IMR-90 (cell line): ENCODE measurements around the gene PCDHA4. TPM values are rescaled to one million over a fixed set of nuclear protein-coding genes. Genes with fewer than 3 reads are reported as not detected.

Experiments used
- polyA plus RNA-seq, 3 experiments: library from polyadenylated mRNA; depleted of rRNA; stranded (reverse); fragments of >200 nt; gene quantifications; 2 replicates each; pipeline ENCODE4 v1.2.3, GENCODE V29; 2012; ENCODE audit warnings: low replicate concordance in 1 of 3
- total RNA-seq: library from RNA; depleted of rRNA; stranded (reverse); fragments of >200 nt; gene quantifications from 2 replicates; pipeline ENCODE4 v1.2.3, GENCODE V29; 2012; rRNA removed

The PCDHA4 gene
- total and polyA plus RNA-seq, 2 of the 4 experiments (the other 2 are of a cell fraction), result under 0.01 to 0.02 TPM

Other genes starting within 250 kb of the PCDHA4 start
- gene SRA1, start 249.6 kb upstream of the PCDHA4 start, total RNA-seq, result 52.9 and 53.9 TPM in 2 replicates
- gene SRA1, start 249.6 kb upstream of the PCDHA4 start, polyA plus RNA-seq (2012; rRNA removed), result 54.8 TPM in 2 replicates
- 6.6 and 8.1 TPM in 2 replicates for gene APBB3, start 242.5 kb upstream of the PCDHA4 start, total RNA-seq
- 21.4 and 23.8 TPM in 2 replicates for gene APBB3, start 242.5 kb upstream of the PCDHA4 start, polyA plus RNA-seq (2012; rRNA removed)
- 17.2 and 19.2 TPM in 2 replicates for gene SLC35A4, start 242.2 kb upstream of the PCDHA4 start, total RNA-seq
- 66.4 and 69.7 TPM in 2 replicates for gene SLC35A4, start 242.2 kb upstream of the PCDHA4 start, polyA plus RNA-seq (2012; rRNA removed)
- 0.18 TPM in 1 of 2 replicates, not detected in the other for gene CD14, start 173.9 kb upstream of the PCDHA4 start, total RNA-seq
- 0.17 and 0.19 TPM in 2 replicates for gene CD14, start 173.9 kb upstream of the PCDHA4 start, polyA plus RNA-seq (2012; rRNA removed)
- gene TMCO6, start 167.6 kb upstream of the PCDHA4 start, total RNA-seq, result 4.2 and 6.6 TPM in 2 replicates
- 7.2 and 10.6 TPM in 2 replicates for gene TMCO6, start 167.6 kb upstream of the PCDHA4 start, polyA plus RNA-seq (2012; rRNA removed)
- gene NDUFA2, start 159.4 kb upstream of the PCDHA4 start, total RNA-seq, result 20.4 and 30.0 TPM in 2 replicates
- gene NDUFA2, start 159.4 kb upstream of the PCDHA4 start, polyA plus RNA-seq (2012; rRNA removed), result 104 and 131 TPM in 2 replicates
- 137 and 143 TPM in 2 replicates for gene IK, start 159.2 kb upstream of the PCDHA4 start, total RNA-seq
- 99.8 and 105 TPM in 2 replicates for gene IK, start 159.2 kb upstream of the PCDHA4 start, polyA plus RNA-seq (2012; rRNA removed)
- gene WDR55, start 142.2 kb upstream of the PCDHA4 start, total RNA-seq, result 19.2 and 20.4 TPM in 2 replicates
- 18.0 and 19.0 TPM in 2 replicates for gene WDR55, start 142.2 kb upstream of the PCDHA4 start, polyA plus RNA-seq (2012; rRNA removed)
- gene DND1, start 133.5 kb upstream of the PCDHA4 start, total RNA-seq, result under 0.01 TPM in 2 replicates
- gene DND1, start 133.5 kb upstream of the PCDHA4 start, polyA plus RNA-seq (2012; rRNA removed), result 0.63 and 0.67 TPM in 2 replicates
- gene HARS1, start 115.7 kb upstream of the PCDHA4 start, total RNA-seq, result 134 and 141 TPM in 2 replicates
- gene HARS1, start 115.7 kb upstream of the PCDHA4 start, polyA plus RNA-seq (2012; rRNA removed), result 89.3 and 97.6 TPM in 2 replicates
- 30.1 and 36.9 TPM in 2 replicates for gene HARS2, start 115.6 kb upstream of the PCDHA4 start, total RNA-seq
- gene HARS2, start 115.6 kb upstream of the PCDHA4 start, polyA plus RNA-seq (2012; rRNA removed), result 26.5 and 33.0 TPM in 2 replicates
- gene ZMAT2, start 106.6 kb upstream of the PCDHA4 start, total RNA-seq, result 16.3 and 44.7 TPM in 2 replicates
- 32.2 and 41.2 TPM in 2 replicates for gene ZMAT2, start 106.6 kb upstream of the PCDHA4 start, polyA plus RNA-seq (2012; rRNA removed)
- under 0.01 TPM in 1 of 2 replicates, not detected in the other for gene PCDHA1, start 20.9 kb upstream of the PCDHA4 start, total RNA-seq
- 0.05 and 0.07 TPM in 2 replicates for gene PCDHA1, start 20.9 kb upstream of the PCDHA4 start, polyA plus RNA-seq (2012; rRNA removed)
- not detected in 2 replicates for gene PCDHA2, start 12.2 kb upstream of the PCDHA4 start, total RNA-seq
- not detected in 2 replicates for gene PCDHA2, start 12.2 kb upstream of the PCDHA4 start, polyA plus RNA-seq (2012; rRNA removed)
- gene PCDHA3, start 6.0 kb upstream of the PCDHA4 start, total RNA-seq, result under 0.01 TPM in 2 replicates
- 0.03 and 0.06 TPM in 2 replicates for gene PCDHA3, start 6.0 kb upstream of the PCDHA4 start, polyA plus RNA-seq (2012; rRNA removed)
- not detected in 2 replicates for gene PCDHA5, start 14.5 kb downstream of the PCDHA4 start, total RNA-seq
- not detected in 2 replicates for gene PCDHA5, start 14.5 kb downstream of the PCDHA4 start, polyA plus RNA-seq (2012; rRNA removed)
- gene PCDHA6, start 20.9 kb downstream of the PCDHA4 start, total RNA-seq, result under 0.01 TPM in 1 of 2 replicates, not detected in the other
- 0.03 TPM in 1 of 2 replicates, not detected in the other for gene PCDHA6, start 20.9 kb downstream of the PCDHA4 start, polyA plus RNA-seq (2012; rRNA removed)
- under 0.01 and 0.18 TPM in 2 replicates for gene PCDHA7, start 27.2 kb downstream of the PCDHA4 start, total RNA-seq
- 0.10 and 0.16 TPM in 2 replicates for gene PCDHA7, start 27.2 kb downstream of the PCDHA4 start, polyA plus RNA-seq (2012; rRNA removed)
- gene PCDHA8, start 34.1 kb downstream of the PCDHA4 start, total RNA-seq, result under 0.01 TPM in 1 of 2 replicates, not detected in the other
- 0.02 TPM in 1 of 2 replicates, not detected in the other for gene PCDHA8, start 34.1 kb downstream of the PCDHA4 start, polyA plus RNA-seq (2012; rRNA removed)
- gene PCDHA9, start 41.3 kb downstream of the PCDHA4 start, total RNA-seq, result under 0.01 TPM in 2 replicates
- not detected in 2 replicates for gene PCDHA9, start 41.3 kb downstream of the PCDHA4 start, polyA plus RNA-seq (2012; rRNA removed)
- gene PCDHA10, start 48.8 kb downstream of the PCDHA4 start, total RNA-seq, result under 0.01 TPM in 2 replicates
- 0.02 TPM in 1 of 2 replicates, not detected in the other for gene PCDHA10, start 48.8 kb downstream of the PCDHA4 start, polyA plus RNA-seq (2012; rRNA removed)
- under 0.01 TPM in 1 of 2 replicates, not detected in the other for gene PCDHA11, start 61.9 kb downstream of the PCDHA4 start, total RNA-seq
- gene PCDHA11, start 61.9 kb downstream of the PCDHA4 start, polyA plus RNA-seq (2012; rRNA removed), result not detected in 2 replicates
- gene PCDHA12, start 68.2 kb downstream of the PCDHA4 start, total RNA-seq, result not detected in 2 replicates
- gene PCDHA12, start 68.2 kb downstream of the PCDHA4 start, polyA plus RNA-seq (2012; rRNA removed), result 0.03 TPM in 1 of 2 replicates, not detected in the other
- not detected in 2 replicates for gene PCDHA13, start 75.1 kb downstream of the PCDHA4 start, total RNA-seq
- gene PCDHA13, start 75.1 kb downstream of the PCDHA4 start, polyA plus RNA-seq (2012; rRNA removed), result not detected in 2 replicates
- under 0.01 TPM in 1 of 2 replicates, not detected in the other for gene PCDHAC1, start 119.2 kb downstream of the PCDHA4 start, total RNA-seq
- gene PCDHAC1, start 119.2 kb downstream of the PCDHA4 start, polyA plus RNA-seq (2012; rRNA removed), result not detected in 2 replicates
- gene PCDHAC2, start 159.4 kb downstream of the PCDHA4 start, total RNA-seq, result not detected in 2 replicates
- gene PCDHAC2, start 159.4 kb downstream of the PCDHA4 start, polyA plus RNA-seq (2012; rRNA removed), result not detected in 2 replicates
- gene PCDHB1, start 244.3 kb downstream of the PCDHA4 start, total RNA-seq, result not detected in 2 replicates
- gene PCDHB1, start 244.3 kb downstream of the PCDHA4 start, polyA plus RNA-seq (2012; rRNA removed), result not detected in 2 replicates